H1 (cell line): Measurements from ENCODE around the gene SYNPO. TPM values are rescaled to one million over a fixed set of nuclear protein-coding genes. Genes with fewer than 3 reads are reported as not detected.

ENCODE experiments used
- CTCF ChIA-PET: fragments of 300-600 bp; sonication (Branson Sonifier 250); formaldehyde crosslinking; loops from one replicate; lab custom pipeline; 2021; ENCODE audit not compliant: partially characterized antibody; lab: Charles Lee
- POLR2A ChIA-PET: fragments of 300-600 bp; sonication (Branson Sonifier 250); formaldehyde crosslinking; loops from one replicate; lab custom pipeline; 2021; ENCODE audit warnings: inconsistent platforms; ENCODE audit not compliant: partially characterized antibody; lab: Charles Lee
- DNase-seq, 2 experiments: peaks; one replicate each; pipeline versions ENCODE4 v3.0.0 to v3.0.0-alpha.2; 2010 to 2022; ENCODE audit warnings: low spot score in 2 of 2, low read depth in 1 of 2, mixed read lengths in 1 of 2
- FAIRE-seq: peaks from 2 replicates; lab custom pipeline; 2011; peaks lifted over from hg19 to GRCh38; lab: Jason Lieb, UNC
- H2AFZ ChIP-seq: 2 replicates; pipeline ENCODE4 v1.8.1; 2012; ENCODE audit warnings: low read length, inconsistent platforms
- H2AK5ac ChIP-seq: 2 replicates; pipeline ENCODE4 v1.6.1; 2013; ENCODE audit warnings: low read depth, low read length
- H2BK120ac ChIP-seq: replicated peaks from 2 replicates; pipeline ENCODE3; 2013; ENCODE audit warnings: low read depth, low read length, inconsistent platforms
- H2BK12ac ChIP-seq: 2 replicates; pipeline ENCODE4 v1.6.1; 2013; ENCODE audit warnings: low read depth, low read length
- H2BK15ac ChIP-seq: 2 replicates; pipeline ENCODE4 v1.6.1; 2013; ENCODE audit warnings: low read length
- H2BK20ac ChIP-seq: 2 replicates; pipeline ENCODE4 v1.6.1; 2013; ENCODE audit warnings: low read length
- H2BK5ac ChIP-seq: 2 replicates; pipeline ENCODE4 v1.6.1; 2013; ENCODE audit warnings: low read depth, low read length
- H3K14ac ChIP-seq: 2 replicates; pipeline ENCODE4 v1.6.1; 2013; ENCODE audit warnings: inconsistent platforms; ENCODE audit not compliant: insufficient read length
- H3K18ac ChIP-seq: 2 replicates; pipeline ENCODE4 v1.6.1; 2013; ENCODE audit warnings: low read length; ENCODE audit errors: extremely low read depth
- H3K23ac ChIP-seq: 2 replicates; pipeline ENCODE4 v1.6.1; 2013; ENCODE audit warnings: inconsistent platforms; ENCODE audit not compliant: insufficient read length
- H3K23me2 ChIP-seq: 2 replicates; pipeline ENCODE4 v1.6.1; 2013; ENCODE audit warnings: low read depth, low read length
- H3K27ac ChIP-seq: 2 replicates; pipeline ENCODE4 v1.6.1; 2011; ENCODE audit warnings: low read depth, low read length, inconsistent platforms
- H3K27me3 ChIP-seq, 4 experiments: replicated peaks in 1 of 4; 1 replicate in 1 of 4; 2 replicates in 3 of 4; pipeline versions ENCODE4 v1.6.1 to v1.8.1; 2011 to 2013; ENCODE audit warnings: low read length in 3 of 4, mild to moderate bottlenecking in 3 of 4, inconsistent platforms in 2 of 4, mixed read lengths in 2 of 4, moderate library complexity in 1 of 4; ENCODE audit not compliant: control insufficient read depth in 3 of 4, insufficient read depth in 3 of 4; ENCODE audit errors: extremely low read depth in 1 of 4
- H3K36me3 ChIP-seq, 4 experiments: 2 replicates each; pipeline versions ENCODE4 v1.6.1 to v1.8.1; 2011 to 2013; ENCODE audit warnings: mild to moderate bottlenecking in 4 of 4, low read length in 3 of 4, moderate library complexity in 2 of 4, control low read depth in 1 of 4, inconsistent platforms in 1 of 4; ENCODE audit not compliant: insufficient read depth in 4 of 4, control insufficient read depth in 2 of 4
- H3K4ac ChIP-seq: replicated peaks from 2 replicates; pipeline ENCODE3; 2013; ENCODE audit warnings: low read length, low read depth, mixed read lengths, inconsistent platforms; ENCODE audit not compliant: insufficient read length
- H3K4me1 ChIP-seq, 4 experiments: replicated peaks in 1 of 4; 1 replicate in 1 of 4; 2 replicates in 3 of 4; pipeline versions ENCODE4 v1.6.1 to v1.8.1; 2011 to 2013; ENCODE audit warnings: low read length in 3 of 4, inconsistent platforms in 2 of 4, mixed read lengths in 1 of 4; ENCODE audit not compliant: insufficient read depth in 4 of 4, control insufficient read depth in 3 of 4
- H3K4me2 ChIP-seq, 2 experiments: 2 replicates each; pipeline versions ENCODE4 v1.6.1 to v1.8.1; 2011 to 2013; ENCODE audit warnings: low read depth in 2 of 2, low read length in 2 of 2, control low read depth in 1 of 2, inconsistent platforms in 1 of 2, mild to moderate bottlenecking in 1 of 2; ENCODE audit not compliant: insufficient read depth in 1 of 2
- H3K4me3 ChIP-seq, 4 experiments: fragments of 200-600, 300-600 bp in 1 of 4; sonication (generic), shearing (Covaris generic), sonication (Bioruptor Twin) in 1 of 4; 2 replicates each; pipeline versions ENCODE4 v1.5.1 to v1.8.1; 2011 to 2016; ENCODE audit warnings: low read length in 4 of 4, low read depth in 3 of 4, control low read depth in 2 of 4, inconsistent platforms in 2 of 4, mild to moderate bottlenecking in 2 of 4, mixed read lengths in 1 of 4, moderate library complexity in 1 of 4; ENCODE audit not compliant: insufficient read depth in 2 of 4; ENCODE audit errors: extremely low read depth in 1 of 4
- H3K56ac ChIP-seq: replicated peaks from 2 replicates; pipeline ENCODE3; 2013; ENCODE audit warnings: low read depth, mild to moderate bottlenecking, mixed read lengths, low read length, inconsistent platforms; ENCODE audit not compliant: insufficient read length
- H3K79me1 ChIP-seq: 2 replicates; pipeline ENCODE4 v1.6.1; 2013; ENCODE audit warnings: low read depth, low read length, control low read depth
- H3K79me2 ChIP-seq, 2 experiments: 2 replicates each; pipeline versions ENCODE4 v1.6.1 to v1.8.1; 2012 to 2013; ENCODE audit warnings: low read length in 2 of 2, mild to moderate bottlenecking in 2 of 2, inconsistent platforms in 1 of 2; ENCODE audit not compliant: insufficient read depth in 2 of 2, control insufficient read depth in 1 of 2
- H3K9ac ChIP-seq, 4 experiments: replicated peaks in 1 of 4; 1 replicate in 1 of 4; 2 replicates in 3 of 4; pipeline versions ENCODE4 v1.6.1 to v1.8.1; 2011 to 2013; ENCODE audit warnings: low read depth in 3 of 4, low read length in 3 of 4, control low read depth in 2 of 4, mild to moderate bottlenecking in 2 of 4, moderate library complexity in 2 of 4, inconsistent platforms in 1 of 4; ENCODE audit errors: extremely low read depth in 1 of 4
- H3K9me3 ChIP-seq, 2 experiments: 2 replicates each; pipeline versions ENCODE4 v1.6.1 to v1.8.1; 2012 to 2013; ENCODE audit warnings: mild to moderate bottlenecking in 2 of 2, moderate library complexity in 2 of 2, control low read depth in 1 of 2, inconsistent platforms in 1 of 2, low read depth in 1 of 2, low read length in 1 of 2, mixed read lengths in 1 of 2; ENCODE audit not compliant: insufficient read depth in 2 of 2
- H4K20me1 ChIP-seq, 2 experiments: replicated peaks in 1 of 2; 2 replicates each; pipeline versions ENCODE3 to v1.8.1; 2011 to 2013; ENCODE audit warnings: inconsistent platforms in 2 of 2, low read length in 2 of 2, mild to moderate bottlenecking in 1 of 2; ENCODE audit not compliant: insufficient read depth in 2 of 2, control insufficient read depth in 1 of 2
- H4K5ac ChIP-seq: 2 replicates; pipeline ENCODE4 v1.6.1; 2013; ENCODE audit warnings: low read length, low read depth, mixed read lengths, inconsistent platforms; ENCODE audit not compliant: insufficient read length
- H4K8ac ChIP-seq: 2 replicates; pipeline ENCODE4 v1.8.0; 2013; ENCODE audit warnings: mild to moderate bottlenecking, moderate library complexity, low read length, inconsistent platforms; ENCODE audit not compliant: insufficient read depth; ENCODE audit errors: extremely low read depth
- H4K91ac ChIP-seq: replicated peaks from 2 replicates; pipeline ENCODE3; 2013; ENCODE audit warnings: low read length, mixed read lengths, inconsistent platforms; ENCODE audit not compliant: insufficient read length
- WGBS, 2 experiments: shearing (Covaris generic) in 1 of 2; methylation state at CpG; one replicate each; pipeline versions ENCODE4 v1.1.6 to v1.1.7; 2013 to 2015; ENCODE audit warnings: low lambda C conversion rate in 2 of 2, mixed read lengths in 2 of 2, inconsistent platforms in 1 of 2, low coverage in 1 of 2, missing lambda C conversion rate in 1 of 2; ENCODE audit not compliant: insufficient replicate concordance in 2 of 2, insufficient coverage in 1 of 2, insufficient read length in 1 of 2; ENCODE audit errors: extremely low coverage in 1 of 2, missing lambda C conversion rate in 1 of 2; 5-methylcytosine and 5-hydroxymethylcytosine counted together
- polyA plus RNA-seq, 7 experiments: library from polyadenylated mRNA; depleted of rRNA in 3 of 7; stranded (reverse) in 5 of 7; unstranded in 2 of 7; fragments of >200 nt in 5 of 7; fragments of 200-250 nt in 2 of 7; gene quantifications; 1 replicate in 5 of 7; 2 replicates in 1 of 7; 4 replicates in 1 of 7; pipeline versions ENCODE4 v1.2.1 to v1.2.3, GENCODE V29; 2011 to 2013; ENCODE audit warnings: missing spikeins in 2 of 7, mixed read lengths in 2 of 7
- total RNA-seq: library from RNA; stranded (reverse); fragmentation: NEBNext Ultra II Directional; extraction: Animal tissue kit (Norgen Biotek cat#: 25700); gene quantifications from 2 replicates; pipeline ENCODE4 v1.2.1, GENCODE V29; 2021

Gene SYNPO
- total and polyA plus RNA-seq, 2 of the 8 experiments (the other 6 are each of a cell fraction or from before 2014, with no cell fraction given) = 2.3 TPM

DNA sequence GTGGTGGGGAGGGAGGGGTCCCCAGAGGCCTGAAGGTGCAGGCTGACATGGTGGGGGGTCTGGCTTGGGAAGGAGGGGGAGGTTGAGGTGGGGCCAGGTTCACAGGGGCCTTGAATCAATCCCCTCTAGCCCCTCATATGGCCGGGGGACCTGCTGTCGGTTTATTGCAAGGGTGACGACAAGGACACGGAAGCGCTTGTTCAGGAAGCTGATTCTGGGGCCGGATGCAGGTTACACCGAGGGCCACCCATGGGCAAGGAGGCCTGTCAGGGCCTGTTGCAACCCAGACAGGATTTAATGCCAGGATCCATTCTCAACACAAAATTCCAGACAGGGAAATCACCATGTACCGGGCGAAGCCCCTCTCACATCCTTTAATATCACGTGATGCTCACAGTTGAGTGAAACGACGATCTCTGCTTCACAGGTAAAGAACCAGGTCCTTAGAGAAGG lies 41.6 kb upstream of the SYNPO start:
- H2BK5ac ChIP-seq = no peak overlapping the region
- no peaks in the 10 kb centered on the region for H3K79me1 ChIP-seq
- CTCF ChIA-PET = interaction anchor here (0.7 to 2.1 kb wide), 3 partner anchors 15 to 516 kb away, joined by 3 to 9 read pairs (median 4); no protein-coding TSS in a partner anchor
- H3K23ac ChIP-seq = no peak overlapping the region
- FAIRE-seq = no peak
- no peaks in the 10 kb centered on the region for H3K27me3 ChIP-seq
- no peak overlapping the region; the same call in 1 of the 2 replicates for H2AFZ ChIP-seq
- H2BK12ac ChIP-seq = no peak overlapping the region
- H3K14ac ChIP-seq = no peak overlapping the region
- no peak overlapping the region for H3K18ac ChIP-seq
- no peak overlapping the region for H3K4me3 ChIP-seq
- no peak overlapping the region for H3K4ac ChIP-seq
- no peak overlapping the region for H2AK5ac ChIP-seq
- H2BK120ac ChIP-seq = no peak overlapping the region
- DNase-seq = no peak
- H4K91ac ChIP-seq = no peak overlapping the region
- H4K20me1 ChIP-seq = no peaks in the 10 kb centered on the region
- H3K23me2 ChIP-seq = no peaks in the 10 kb centered on the region
- H2BK15ac ChIP-seq = no peak overlapping the region
- H3K79me2 ChIP-seq = no peaks in the 10 kb centered on the region
- H3K4me1 ChIP-seq = no peaks in the 10 kb centered on the region; a peak in 1 of 7 replicates
- H3K9me3 ChIP-seq = no peaks in the 10 kb centered on the region
- no peaks in the 10 kb centered on the region for H3K36me3 ChIP-seq
- H3K27ac ChIP-seq = no peak overlapping the region; the same call in 1 of the 2 replicates
- 94% methylated on average over 10 of the region's 12 CpGs; no CpG with 5 or more reads in 1 of the 2 experiments for WGBS, 2 experiments
- no peak overlapping the region for H4K8ac ChIP-seq
- H2BK20ac ChIP-seq = no peak overlapping the region
- POLR2A ChIA-PET = no interaction called here
- H3K56ac ChIP-seq = no peak overlapping the region
- no peak overlapping the region for H3K9ac ChIP-seq
- H3K4me2 ChIP-seq = no peak overlapping the region
- H4K5ac ChIP-seq = no peak overlapping the region
